NT2/D1 (cell line): ENCODE measurements around the gene FABP3.

Experiments used
- DNase-seq: peaks from one replicate; pipeline ENCODE4 v3.0.0-alpha.2; 2011; ENCODE audit warnings: low read depth, low spot score
- H3K27me3 ChIP-seq: 2 replicates; pipeline ENCODE4 v1.6.0; 2011; ENCODE audit warnings: mild to moderate bottlenecking; ENCODE audit not compliant: insufficient read length, insufficient read depth
- H3K36me3 ChIP-seq: 2 replicates; pipeline ENCODE4 v1.6.1; 2011; ENCODE audit warnings: mild to moderate bottlenecking, low read length, mixed read lengths; ENCODE audit not compliant: insufficient read depth, insufficient read length
- H3K4me1 ChIP-seq: 2 replicates; pipeline ENCODE4 v1.5.1; 2011; ENCODE audit not compliant: insufficient read depth, insufficient read length
- H3K4me3 ChIP-seq: 2 replicates; pipeline ENCODE4 v1.5.1; 2011; ENCODE audit warnings: low read depth; ENCODE audit not compliant: insufficient read length
- H3K9ac ChIP-seq: 2 replicates; pipeline ENCODE4 v1.6.0; 2011; ENCODE audit warnings: low read depth; ENCODE audit not compliant: insufficient read length
- H3K9me3 ChIP-seq: 2 replicates; pipeline ENCODE4 v1.5.1; 2011; ENCODE audit warnings: mild to moderate bottlenecking, low read length; ENCODE audit not compliant: insufficient read depth
- SUZ12 ChIP-seq: IDR thresholded peaks from 2 replicates; pipeline ENCODE4 v1.6.1; 2011; ENCODE audit not compliant: insufficient read length, insufficient read depth; ENCODE audit errors: extremely low read depth
- YY1 ChIP-seq: IDR thresholded peaks from 2 replicates; pipeline ENCODE4 v1.6.1; 2011; ENCODE audit not compliant: insufficient read length, insufficient read depth
- ZNF274 ChIP-seq: IDR thresholded peaks from 2 replicates; pipeline ENCODE4 v1.6.1; 2011; ENCODE audit warnings: mild to moderate bottlenecking, low read depth, low read length

The FABP3 gene

DNA sequence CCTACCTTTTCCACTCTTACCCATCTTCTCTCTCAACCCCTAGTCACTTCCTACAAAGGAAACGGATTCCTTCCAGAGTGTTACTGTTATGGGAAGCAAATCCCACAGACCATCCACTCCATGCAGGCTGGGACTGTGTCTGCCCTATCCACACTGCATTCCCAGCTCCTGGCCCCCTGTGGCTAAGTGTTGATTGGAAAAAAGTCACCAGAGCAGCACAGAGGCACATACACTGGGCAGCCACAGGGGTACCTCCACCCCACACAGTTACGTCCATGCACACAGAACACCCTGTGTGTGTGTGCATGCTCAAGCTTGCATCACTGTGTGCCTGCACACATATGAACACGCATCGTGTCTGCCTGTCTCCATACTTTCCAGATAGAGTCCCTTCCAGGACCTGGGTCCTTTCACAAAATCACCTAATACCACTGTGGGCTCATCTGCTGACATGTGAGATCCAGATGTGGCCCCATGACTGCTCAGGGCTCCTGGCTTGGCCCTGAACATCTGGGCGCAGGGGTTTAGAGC, 36.0 kb upstream of the FABP3 start:
- TF ChIP-seq YY1 (no peak), ZNF274 (no peak), SUZ12 (no peak)
- Histone ChIP-seq H3K36me3 (no peaks in the 10 kb centered on the region), H3K9me3 (no peaks in the 10 kb centered on the region), H3K4me3 (no peak overlapping the region), H3K9ac (no peak overlapping the region), H3K4me1 (peaks cover 6% of the 10 kb centered on the region), H3K27me3 (peaks cover 21% of the 10 kb centered on the region)
- no peak for DNase-seq

DNA sequence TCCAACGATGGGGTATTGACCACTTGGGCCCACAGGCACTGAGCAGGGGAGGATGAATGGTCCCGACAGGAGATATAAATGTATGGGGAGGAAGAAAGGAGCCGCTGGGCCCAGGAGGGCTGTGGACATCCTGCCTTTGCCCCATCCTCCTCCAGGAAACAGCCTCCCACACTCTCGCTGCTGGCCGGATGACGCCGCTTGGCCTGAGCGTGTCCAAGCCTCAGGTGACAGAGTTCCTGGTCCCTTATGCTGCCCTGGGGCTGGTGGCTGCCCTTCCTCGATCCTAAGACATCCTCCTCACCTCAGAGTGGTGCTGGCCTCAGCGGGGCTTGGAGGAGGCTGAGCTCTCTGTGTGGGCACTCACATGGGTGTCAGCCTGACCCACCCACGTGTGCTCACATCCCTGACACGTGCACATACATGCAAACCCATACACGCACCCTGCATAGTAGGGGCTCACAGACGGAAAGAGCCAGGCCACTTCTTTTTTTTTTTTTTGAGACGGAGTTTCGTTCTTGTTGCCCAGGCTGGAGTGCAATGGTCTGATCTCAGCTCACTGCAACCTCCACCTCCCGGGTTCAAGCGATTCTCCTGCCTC, 34.3 kb upstream of the FABP3 start:
- no peak for DNase-seq
- peaks cover 9% of the 10 kb centered on the region for H3K4me1 ChIP-seq
- H3K9ac ChIP-seq = no peak overlapping the region
- peaks cover 9% of the 10 kb centered on the region for H3K27me3 ChIP-seq
- no peak overlapping the region for H3K4me3 ChIP-seq
- H3K9me3 ChIP-seq = no peaks in the 10 kb centered on the region
- H3K36me3 ChIP-seq = no peaks in the 10 kb centered on the region
- no peak for TF ChIP-seq YY1
- no peak for TF ChIP-seq ZNF274
- TF ChIP-seq SUZ12 = no peak

DNA sequence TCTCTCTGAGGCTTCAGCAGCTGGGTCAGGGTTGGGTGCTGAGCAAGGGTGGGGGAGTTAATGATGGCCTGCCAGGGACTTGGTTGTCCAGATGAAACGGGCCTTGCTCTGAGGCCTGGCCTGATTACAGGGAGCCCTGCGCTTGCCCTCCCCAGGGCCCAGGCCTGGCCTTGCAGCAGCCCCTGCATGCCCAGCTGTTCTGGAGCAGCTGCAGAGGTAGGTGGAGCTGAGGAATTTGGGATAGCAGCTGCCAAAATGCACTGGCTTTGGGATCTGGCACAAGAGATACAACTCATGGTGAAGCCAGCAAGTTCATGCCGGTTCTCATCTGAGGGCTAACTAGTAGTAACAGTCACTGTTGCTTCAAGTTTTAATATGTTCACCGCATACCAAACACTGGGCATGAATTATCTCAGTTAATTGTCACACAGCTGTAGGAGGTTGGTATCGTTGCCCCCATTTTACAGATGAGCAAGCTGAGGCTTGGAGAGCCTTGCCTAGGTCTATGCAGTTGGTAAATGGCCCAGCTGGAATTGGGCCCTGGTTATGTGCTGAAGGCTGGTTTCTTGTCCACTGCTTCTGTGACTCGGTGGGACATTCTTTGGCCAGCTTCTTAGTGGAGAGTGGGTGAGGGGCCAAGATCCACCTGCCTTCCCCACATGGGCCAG, 32.8 kb upstream of the FABP3 start:
- no peak for DNase-seq
- Histone ChIP-seq H3K4me1 (peaks cover 9% of the 10 kb centered on the region), H3K9me3 (no peaks in the 10 kb centered on the region), H3K9ac (no peak overlapping the region), H3K27me3 (no peaks in the 10 kb centered on the region), H3K4me3 (no peak overlapping the region), H3K36me3 (no peaks in the 10 kb centered on the region)
- TF ChIP-seq YY1 = no peak
- no peak for TF ChIP-seq SUZ12
- no peak for TF ChIP-seq ZNF274

DNA sequence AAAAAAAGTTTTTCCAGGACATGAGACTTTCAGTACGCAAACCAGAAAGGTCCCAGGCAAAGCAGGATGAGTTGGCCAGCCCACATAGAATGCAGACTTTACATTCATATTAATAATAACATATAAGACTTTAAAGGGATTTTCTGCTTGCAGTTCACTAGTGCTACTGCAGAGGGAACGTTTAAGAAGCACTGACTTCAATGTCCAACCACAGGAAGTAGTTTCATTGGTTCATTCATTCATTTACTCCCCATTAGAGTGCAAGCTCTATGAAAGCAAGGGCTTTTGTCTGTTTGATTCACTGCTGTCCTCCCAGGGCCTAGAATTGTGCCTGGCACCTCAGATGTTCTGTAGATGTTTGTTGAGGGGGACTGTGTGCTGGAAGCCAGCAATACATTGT, 28.4 kb upstream of the FABP3 start:
- H3K36me3 ChIP-seq = no peaks in the 10 kb centered on the region
- no peak overlapping the region for H3K9ac ChIP-seq
- no peak for TF ChIP-seq YY1
- H3K27me3 ChIP-seq = no peaks in the 10 kb centered on the region
- H3K4me1 ChIP-seq = peaks cover 2% of the 10 kb centered on the region
- DNase-seq = no peak
- no peak overlapping the region for H3K4me3 ChIP-seq
- H3K9me3 ChIP-seq = no peaks in the 10 kb centered on the region

DNA sequence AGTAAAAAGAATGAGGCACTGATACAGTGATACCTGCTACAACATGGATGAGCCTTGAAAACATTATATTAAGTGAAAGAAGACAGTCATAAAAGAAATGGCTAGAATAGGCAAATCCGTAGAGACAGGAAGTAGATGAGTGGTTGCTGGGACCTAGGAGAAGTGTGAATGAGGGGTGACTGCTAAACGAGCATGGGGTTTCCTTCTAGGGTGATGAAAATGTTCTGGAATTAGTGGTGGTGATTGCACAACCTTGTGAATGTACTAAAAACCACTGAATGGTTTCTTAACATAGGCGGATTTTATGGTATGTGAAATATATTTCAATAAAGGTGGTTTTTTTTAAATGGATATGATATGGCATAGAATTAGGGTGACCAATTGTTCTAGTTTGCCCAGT, 27.5 kb upstream of the FABP3 start:
- Histone ChIP-seq H3K27me3 (no peaks in the 10 kb centered on the region), H3K9ac (no peak overlapping the region), H3K4me3 (no peak overlapping the region), H3K9me3 (no peaks in the 10 kb centered on the region), H3K4me1 (peaks cover 2% of the 10 kb centered on the region), H3K36me3 (no peaks in the 10 kb centered on the region)
- TF ChIP-seq ZNF274 (no peak), SUZ12 (no peak), YY1 (no peak)
- DNase-seq = no peak

DNA sequence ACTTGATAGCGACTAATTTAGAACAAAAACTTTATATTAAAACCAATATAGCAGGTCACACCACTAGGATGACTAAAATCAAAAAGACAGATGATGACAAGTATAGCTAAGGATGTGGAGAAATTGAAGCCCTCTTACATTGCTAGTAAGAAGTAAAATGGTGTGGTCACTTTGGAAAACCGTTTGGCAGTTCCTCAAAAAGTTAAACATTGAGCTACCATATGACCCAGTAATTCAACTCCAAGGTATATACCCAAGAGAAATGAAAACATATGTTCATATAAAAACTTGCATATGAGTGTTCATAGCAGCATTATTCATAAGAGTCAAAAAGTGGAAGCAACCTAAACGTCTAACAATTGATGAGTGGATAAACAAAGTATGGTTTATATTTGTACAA, 27.1 kb upstream of the FABP3 start:
- no peaks in the 10 kb centered on the region for H3K36me3 ChIP-seq
- H3K4me1 ChIP-seq = peaks cover 2% of the 10 kb centered on the region
- no peak overlapping the region for H3K9ac ChIP-seq
- no peak overlapping the region for H3K4me3 ChIP-seq
- TF ChIP-seq SUZ12 (no peak), YY1 (no peak), ZNF274 (no peak)
- H3K9me3 ChIP-seq = no peaks in the 10 kb centered on the region
- DNase-seq = no peak
- H3K27me3 ChIP-seq = peaks cover under 1% of the 10 kb centered on the region

DNA sequence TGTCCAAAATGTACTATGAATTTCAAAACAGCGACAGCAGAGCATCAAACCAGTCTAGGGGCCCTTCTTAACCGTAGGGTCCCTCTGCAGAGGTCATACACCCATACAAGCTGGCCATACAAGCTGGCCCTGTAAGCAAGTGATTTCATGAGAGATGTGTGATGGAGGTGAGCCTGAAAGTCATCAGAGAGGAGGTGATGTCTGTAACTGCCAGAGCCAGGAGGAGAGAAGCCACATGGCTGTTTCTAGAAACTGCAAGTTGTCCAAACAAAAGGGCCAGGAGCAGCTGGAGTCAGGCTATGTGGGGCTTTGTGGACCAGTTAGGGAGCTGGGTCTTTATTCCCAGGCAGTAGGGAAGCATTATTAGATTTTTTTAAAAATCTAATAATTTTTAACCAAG, 25.4 kb upstream of the FABP3 start:
- Histone ChIP-seq H3K36me3 (no peaks in the 10 kb centered on the region), H3K27me3 (peaks cover 9% of the 10 kb centered on the region)
- no peak for DNase-seq

More for the DNA sequence above, 25.4 kb upstream of the FABP3 start:
- TF ChIP-seq YY1 = no peak
- TF ChIP-seq ZNF274 = no peak
- TF ChIP-seq SUZ12 = no peak
- no peaks in the 10 kb centered on the region for H3K9me3 ChIP-seq
- H3K4me3 ChIP-seq = no peak overlapping the region
- H3K9ac ChIP-seq = no peak overlapping the region
- H3K4me1 ChIP-seq = peaks cover 2% of the 10 kb centered on the region
